ENCODE results near the gene SPATA13.

Gene SPATA13

DNA sequence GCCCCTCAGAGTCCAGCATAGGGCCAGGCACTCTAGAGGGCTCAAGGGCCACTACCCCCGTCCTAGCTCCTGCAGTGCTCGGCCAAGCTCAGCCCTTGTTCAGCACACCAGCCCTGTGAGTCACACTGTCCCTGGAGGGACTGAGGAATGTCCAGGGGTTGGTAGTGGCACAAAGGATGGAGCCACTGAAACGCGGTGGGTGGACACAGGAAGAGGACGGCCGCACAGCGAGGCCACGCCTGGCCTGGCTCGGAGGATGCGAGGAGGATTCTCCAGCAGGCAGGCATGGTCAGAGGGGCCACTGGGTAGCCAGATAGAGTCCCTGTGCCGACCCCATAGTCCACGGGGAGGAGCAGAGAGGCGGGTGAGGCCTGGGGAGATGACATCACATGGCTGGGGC, 194.6 kb downstream of the SPATA13 start:
- no peak for FAIRE-seq
- DNase-seq (ENCODE audit: low spot score) = no peak

- FAIRE-seq = no peak
- DNase-seq (ENCODE audit: low spot score) = no peak
These were observed 195.8 kb downstream of the SPATA13 start for GRCh38 chr13:24356270-24356669.

Data from RCC 7860 (cell line).